Sigmoid colon (tissue), 4 donors: Measurements from ENCODE around the gene CRYBG1.

Experiments used
- CTCF ChIP-seq, 4 experiments: fragments of 450-650 bp in 3 of 4; fragments of 200-600 bp in 1 of 4; IDR thresholded peaks; one replicate each; pipeline ENCODE4 v1.5.1; 2016 to 2019; ENCODE audit warnings: antibody characterized with exemption in 4 of 4, mild to moderate bottlenecking in 3 of 4, moderate library complexity in 2 of 4
- POLR2A ChIP-seq, 2 donors: fragments of 450-650 bp; IDR thresholded peaks; one replicate each; pipeline ENCODE4 v1.6.1; 2016; ENCODE audit warnings: antibody characterized with exemption in 2 of 2, mild to moderate bottlenecking in 2 of 2, moderate library complexity in 2 of 2
- POLR2AphosphoS5 ChIP-seq, 4 donors: sonication (generic); formaldehyde crosslinking; IDR thresholded peaks; one replicate each; pipeline ENCODE4 v1.6.1; 2017; ENCODE audit warnings: antibody characterized with exemption in 4 of 4

DNA sequence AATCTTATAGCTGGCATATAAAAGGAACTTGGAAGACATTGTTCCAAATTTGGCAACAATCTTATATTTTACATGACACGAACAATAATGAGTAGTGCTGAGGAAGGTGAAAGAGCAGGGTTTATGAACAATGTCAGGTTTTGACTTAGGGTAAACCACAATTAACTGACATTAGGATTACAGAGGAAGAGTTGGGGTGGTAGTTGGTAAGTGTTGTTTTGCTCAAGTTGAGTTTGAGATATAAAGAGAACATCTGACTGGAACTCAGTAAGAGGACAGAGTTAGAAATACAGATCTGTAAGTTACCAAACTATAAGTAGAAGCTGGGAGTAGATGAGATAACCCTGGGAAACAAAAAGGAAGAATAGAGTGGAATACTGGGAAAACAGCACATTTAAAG lies 253.6 kb downstream of the CRYBG1 start:
- TF ChIP-seq CTCF (IDR thresholded peaks at IDR 0.05), result no peak
- TF ChIP-seq POLR2A (IDR thresholded peaks at IDR 0.05), result no peak
- no peak for TF ChIP-seq POLR2AphosphoS5 (IDR thresholded peaks at IDR 0.05)
